B cell (primary cell): ENCODE results near the gene SPINT4. TPM values are rescaled to one million over a fixed set of nuclear protein-coding genes. Genes with fewer than 3 reads are reported as not detected.
"Not testable (repeated sequence)": the region's sequence is repeated elsewhere in the genome, so short reads cannot be mapped to it uniquely, and the experiment has no call there.

ENCODE experiments used
- ATAC-seq: fragments of 200-7000 bp; cut with Tn5 transposase; one replicate; pipeline ENCODE4 v1.10.0; 2021; ENCODE audit warnings: low read depth, mild to moderate bottlenecking, moderate number of reproducible peaks, moderate library complexity
- CTCF ChIA-PET: fragments of 350-600 bp; sonication (Branson Sonifier 250); formaldehyde crosslinking; loops from one replicate; lab custom pipeline; 2021; ENCODE audit warnings: antibody characterized with exemption, inconsistent platforms; lab: Charles Lee
- POLR2A ChIA-PET: fragments of 350-600 bp; sonication (Branson Sonifier 250); formaldehyde crosslinking; loops from one replicate; lab custom pipeline; 2021; ENCODE audit warnings: antibody characterized with exemption; lab: Charles Lee
- DNase-seq: peaks from one replicate; pipeline ENCODE4 v3.0.0; 2013
- H2AFZ ChIP-seq: 2 replicates; pipeline ENCODE4 v1.6.1; 2012; ENCODE audit warnings: mild to moderate bottlenecking, low read depth, low read length; ENCODE audit not compliant: insufficient read depth, poor library complexity, severe bottlenecking
- H3K27ac ChIP-seq, 2 donors: 1 replicate in 1 of 2; 2 replicates in 1 of 2; pipeline ENCODE4 v1.5.1; 2012 to 2013; ENCODE audit warnings: low read length in 2 of 2, mild to moderate bottlenecking in 2 of 2, moderate library complexity in 1 of 2
- H3K27me3 ChIP-seq, 4 experiments: fragments of 200-600 bp in 1 of 4; sonication (generic) in 1 of 4; replicated peaks in 1 of 4; 1 replicate in 2 of 4; 2 replicates in 2 of 4; pipeline versions ENCODE4 v1.6.1 to v1.7.0; 2013 to 2016; ENCODE audit warnings: low read length in 3 of 4, mild to moderate bottlenecking in 2 of 4, mixed read lengths in 1 of 4, moderate library complexity in 1 of 4; ENCODE audit not compliant: insufficient read depth in 4 of 4, control insufficient read depth in 3 of 4; ENCODE audit errors: control extremely low read depth in 1 of 4
- H3K36me3 ChIP-seq, 2 experiments: replicated peaks in 1 of 2; 1 replicate in 1 of 2; 2 replicates in 1 of 2; pipeline versions ENCODE4 v1.6.1 to v1.7.1; 2013; ENCODE audit warnings: low read length in 1 of 2; ENCODE audit not compliant: insufficient read depth in 2 of 2, control insufficient read depth in 1 of 2; ENCODE audit errors: control extremely low read depth in 1 of 2, extremely low read depth in 1 of 2
- H3K4me1 ChIP-seq, 2 donors: fragments of 200-600 bp in 1 of 2; sonication (generic) in 1 of 2; 1 replicate in 1 of 2; 2 replicates in 1 of 2; pipeline versions ENCODE4 v1.5.1 to v1.6.1; 2013 to 2017; ENCODE audit warnings: low read length in 2 of 2; ENCODE audit not compliant: control insufficient read depth in 2 of 2, insufficient read depth in 2 of 2
- H3K4me2 ChIP-seq: replicated peaks from 2 replicates; pipeline ENCODE3; 2012; ENCODE audit warnings: mild to moderate bottlenecking, low read depth, low read length; ENCODE audit not compliant: poor library complexity, severe bottlenecking
- H3K4me3 ChIP-seq, 5 experiments: fragments of 200-600 bp in 1 of 5; sonication (generic) in 1 of 5; 1 replicate in 3 of 5; 2 replicates in 2 of 5; pipeline versions ENCODE4 v1.5.1 to v1.7.0; 2011 to 2016; ENCODE audit warnings: low read length in 4 of 5, mild to moderate bottlenecking in 4 of 5, low read depth in 2 of 5, control low read depth in 1 of 5, moderate library complexity in 1 of 5; ENCODE audit not compliant: insufficient read depth in 1 of 5; ENCODE audit errors: control extremely low read depth in 1 of 5, extremely low read depth in 1 of 5
- H3K79me2 ChIP-seq: fragments of 200-600 bp; sonication (generic); one replicate; pipeline ENCODE4 v1.6.0; 2016; ENCODE audit warnings: low read length; ENCODE audit not compliant: control insufficient read depth, insufficient read depth
- H3K9ac ChIP-seq: fragments of 200-600 bp; sonication (generic); 2 replicates; pipeline ENCODE4 v1.6.1; 2017; ENCODE audit warnings: mild to moderate bottlenecking, low read length, moderate library complexity
- H3K9me3 ChIP-seq, 3 donors: one replicate each; pipeline versions ENCODE4 v1.6.1 to v1.7.1; 2013; ENCODE audit warnings: low read length in 2 of 3; ENCODE audit not compliant: control insufficient read depth in 2 of 3, insufficient read depth in 1 of 3; ENCODE audit errors: control extremely low read depth in 1 of 3
- H4K20me1 ChIP-seq: 2 replicates; pipeline ENCODE4 v1.6.0; 2012; ENCODE audit warnings: mild to moderate bottlenecking, low read length; ENCODE audit not compliant: insufficient read depth, control insufficient read depth, poor library complexity, severe bottlenecking
- H3K27ac Mint-ChIP-seq: one replicate; pipeline ENCODE4 v1.8.0; 2021; ENCODE audit warnings: mixed read lengths
- H3K27me3 Mint-ChIP-seq: one replicate; pipeline ENCODE4 v1.8.0; 2021; ENCODE audit warnings: mixed read lengths
- H3K4me1 Mint-ChIP-seq: one replicate; pipeline ENCODE4 v1.8.0; 2021; ENCODE audit warnings: mixed read lengths
- H3K4me3 Mint-ChIP-seq: one replicate; pipeline ENCODE4 v1.8.0; 2021; ENCODE audit warnings: mixed read lengths
- H3K9me3 Mint-ChIP-seq: one replicate; pipeline ENCODE4 v1.8.0; 2022; ENCODE audit warnings: mixed read lengths; ENCODE audit not compliant: insufficient read depth
- CTCF ChIP-seq: fragments of 200-600 bp; IDR thresholded peaks from one replicate; pipeline ENCODE4 v1.8.0; 2022; ENCODE audit warnings: antibody characterized with exemption, mild to moderate bottlenecking
- EZH2 ChIP-seq: IDR thresholded peaks from 2 replicates; pipeline ENCODE4 v1.6.1; 2012; ENCODE audit warnings: borderline replicate concordance, low read depth, mild to moderate bottlenecking, moderate library complexity, low read length; ENCODE audit not compliant: insufficient read depth, poor library complexity, severe bottlenecking
- WGBS: methylation state at CpG from one replicate; pipeline ENCODE4 v1.1.5; 2013; ENCODE audit warnings: missing lambda C conversion rate; ENCODE audit not compliant: insufficient coverage; 5-methylcytosine and 5-hydroxymethylcytosine counted together
- intact Hi-C: fragments of 100-400 bp; cut with micrococcal nuclease; formaldehyde crosslinking; loops from one replicate; pipeline ENCODE4 v1.10.0; 2022
- polyA plus RNA-seq: library from polyadenylated mRNA; depleted of rRNA; stranded (reverse); fragments of >200 nt; gene quantifications from 2 replicates; pipeline ENCODE4 v1.2.3, GENCODE V29; 2012
- total RNA-seq, 2 donors: library from RNA; stranded (reverse); fragments of 120-200 nt in 1 of 2; gene quantifications; 1 replicate in 1 of 2; 2 replicates in 1 of 2; pipeline versions ENCODE4 v1.2.3 to v1.2.4, GENCODE V29; 2013 to 2022

Gene SPINT4
- total and polyA plus RNA-seq, 2 donors (not counting 1 experiment from before 2014, with no cell fraction given), result not detected

GRCh38 chr20:45758096-45758495 is 35.9 kb downstream of the SPINT4 start:
- Histone ChIP-seq H3K4me1 (no peaks in the 10 kb centered on the region), H3K79me2 (no peaks in the 10 kb centered on the region), H3K36me3 (no peaks in the 10 kb centered on the region), H3K4me2 (no peak overlapping the region), H3K9me3 (peaks cover 0 to 4% (median 1%) of the 10 kb centered on the region in 3 donors), H3K27ac (no peak overlapping the region), H3K9ac (no peak overlapping the region), H3K27me3 (no peaks in the 10 kb centered on the region), H3K4me3 (no peak overlapping the region), H4K20me1 (no peaks in the 10 kb centered on the region), H2AFZ (no peak overlapping the region)
- ChIA-PET POLR2A (no interaction called here), CTCF (interaction anchor here (0.7 kb wide), 1 partner anchor 13 kb away, joined by 3 read pairs; no protein-coding TSS in a partner anchor)
- Mint-ChIP-seq H3K27me3 (peaks cover 13% of the 10 kb centered on the region), H3K9me3 (peaks cover 5% of the 10 kb centered on the region), H3K4me3 (no peak overlapping the region), H3K4me1 (no peaks in the 10 kb centered on the region), H3K27ac (no peak overlapping the region)
- TF ChIP-seq EZH2 (no peak), CTCF (no peak)
- no peak for ATAC-seq
- intact Hi-C loops, result no loop called here
- WGBS, result 88% methylated on average over 4 of the region's 4 CpGs
- no peak for DNase-seq

DNA sequence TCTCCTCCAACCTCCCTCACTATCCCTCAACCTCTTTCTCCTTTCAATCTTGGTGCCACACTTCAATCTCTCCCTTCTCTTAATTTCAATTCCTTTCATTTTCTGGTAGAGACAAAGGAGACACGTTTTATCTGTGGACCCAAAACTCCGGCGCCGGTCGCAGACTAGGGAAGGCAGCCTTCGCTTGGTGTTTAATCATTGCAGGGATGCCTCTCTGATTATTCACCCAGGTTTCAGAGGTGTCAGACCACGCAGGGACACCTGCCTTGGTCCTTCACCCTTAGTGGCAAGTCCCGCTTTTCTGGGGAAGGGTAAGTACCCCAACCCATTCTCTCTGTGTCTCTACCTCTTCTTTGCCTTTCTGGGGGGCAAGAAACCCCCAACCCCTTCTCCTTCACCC is 37.8 kb downstream of the SPINT4 start:
- H3K9me3 ChIP-seq, DNase-seq, H3K27ac Mint-ChIP-seq, H3K4me3 Mint-ChIP-seq, H3K36me3 ChIP-seq, H2AFZ ChIP-seq, H4K20me1 ChIP-seq, H3K4me1 Mint-ChIP-seq, H3K27me3 Mint-ChIP-seq, intact Hi-C loops, ATAC-seq, H3K4me1 ChIP-seq, H3K9me3 Mint-ChIP-seq, H3K9ac ChIP-seq, H3K4me2 ChIP-seq, CTCF ChIA-PET, H3K4me3 ChIP-seq, H3K27ac ChIP-seq, H3K79me2 ChIP-seq, H3K27me3 ChIP-seq, POLR2A ChIA-PET: not testable (repeated sequence)
- 80% methylated on average over 1 of the region's 8 CpGs for WGBS

DNA sequence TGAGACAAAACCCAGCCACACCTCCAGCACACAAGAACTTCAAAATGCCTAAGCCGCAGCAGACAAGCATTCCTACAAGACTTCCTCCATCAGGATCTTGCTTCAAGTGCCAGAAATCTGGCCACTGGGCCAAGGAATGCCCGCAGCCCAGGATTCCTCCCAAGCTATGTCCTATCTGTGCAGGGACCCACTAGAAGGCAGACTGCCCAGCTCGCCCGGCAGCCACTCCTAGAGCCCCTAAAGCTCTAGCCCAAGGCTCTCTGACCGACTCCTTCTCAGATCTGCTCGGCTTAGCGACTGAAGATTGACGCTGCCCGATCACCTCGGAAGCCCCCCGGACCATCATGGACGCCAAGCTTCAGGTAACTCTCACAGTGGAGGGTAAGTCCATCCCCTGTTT is 39.8 kb downstream of the SPINT4 start:
- H3K9me3 ChIP-seq, H3K27me3 ChIP-seq, H3K4me3 Mint-ChIP-seq, H3K27ac Mint-ChIP-seq, CTCF ChIA-PET, H3K4me2 ChIP-seq, H4K20me1 ChIP-seq, H3K9ac ChIP-seq, H3K27me3 Mint-ChIP-seq, intact Hi-C loops, H3K9me3 Mint-ChIP-seq, DNase-seq, H2AFZ ChIP-seq, H3K4me3 ChIP-seq, POLR2A ChIA-PET, ATAC-seq, H3K79me2 ChIP-seq, H3K4me1 Mint-ChIP-seq, H3K27ac ChIP-seq, H3K4me1 ChIP-seq, H3K36me3 ChIP-seq: not testable (repeated sequence)
- WGBS, result 96% methylated on average over 5 of the region's 12 CpGs
